ENCODE results near the gene C3orf49. TPM values are rescaled to one million over a fixed set of nuclear protein-coding genes. Genes with fewer than 3 reads are reported as not detected.

C3orf49 gene, protein sequence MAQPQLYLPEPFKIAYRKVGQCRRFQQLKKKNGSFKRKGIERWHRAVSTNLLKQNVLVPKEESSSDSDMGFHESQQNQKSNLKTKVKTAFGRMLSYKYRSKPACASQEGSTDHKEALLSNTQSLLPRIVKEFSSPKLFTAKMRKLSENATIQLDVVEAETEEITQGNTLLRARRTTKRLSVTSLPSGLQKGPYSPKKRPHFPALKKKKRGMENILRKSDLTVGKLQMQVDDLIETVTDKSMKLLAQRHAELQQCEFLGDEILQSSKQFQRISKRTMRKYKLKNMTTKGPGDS
- not detected in 2 replicates for total RNA-seq
- 0.11 TPM for polyA plus RNA-seq (2012)

DNA sequence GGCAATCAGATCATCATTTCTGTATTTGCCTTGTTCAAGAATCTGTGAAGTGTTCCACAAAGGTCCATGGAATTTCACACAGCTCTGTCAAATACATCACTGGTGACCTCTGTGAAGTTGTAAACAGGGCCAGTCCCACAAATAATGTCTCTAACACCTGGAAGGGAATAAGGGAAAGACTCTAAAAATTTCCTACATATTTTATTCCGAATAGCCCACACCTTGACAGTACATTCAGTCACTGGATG is at the start of gene C3orf49:
Gene C3orf49, plus strand, starts transcription at position 149 of the 248 bp plus-strand sequence. CDS start 173 bp downstream, outside the sequence.
- no peak for DNase-seq (ENCODE audit: low read depth)

DNA sequence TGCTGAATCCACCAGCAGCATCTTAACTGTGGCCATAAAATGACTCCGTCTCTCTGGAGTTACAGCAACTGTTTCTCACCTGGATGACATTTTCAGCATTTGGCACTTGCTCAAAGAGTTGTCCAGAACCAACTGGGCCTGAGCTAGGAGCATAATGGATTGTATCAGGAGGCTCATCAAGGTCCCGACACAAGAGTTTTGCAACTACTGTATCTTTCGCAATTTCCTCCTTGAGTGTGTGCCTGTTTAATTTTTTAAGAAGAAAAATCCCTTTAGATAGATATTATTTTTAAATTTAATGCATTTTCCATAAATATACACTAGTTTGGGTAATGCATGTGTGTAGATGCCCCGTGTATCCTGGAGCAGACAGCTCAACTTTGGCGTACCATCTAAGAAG is 44.3 kb upstream of the C3orf49 start:
- no peak for DNase-seq (ENCODE audit: low read depth)

DNA sequence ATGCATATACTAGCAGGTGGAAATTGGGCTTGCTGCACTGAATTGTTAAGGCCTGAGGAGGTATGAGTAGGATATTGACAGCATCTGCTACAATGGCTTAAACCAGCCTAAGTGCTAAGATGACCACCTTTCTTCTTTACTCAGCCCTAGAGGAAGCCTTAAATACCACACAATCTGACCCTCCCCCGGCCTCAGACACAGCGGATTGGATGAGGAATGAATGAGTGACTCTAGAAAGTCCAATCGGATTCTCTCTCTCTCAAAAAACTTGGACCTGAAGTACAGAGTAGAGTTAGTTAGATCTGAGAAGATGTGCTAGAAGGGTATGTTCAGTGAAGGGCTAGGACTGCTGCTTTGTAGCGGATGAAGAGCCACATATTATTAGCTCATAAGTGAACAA is 39.9 kb upstream of the C3orf49 start:
- DNase-seq (ENCODE audit: low read depth): no peak

DNA sequence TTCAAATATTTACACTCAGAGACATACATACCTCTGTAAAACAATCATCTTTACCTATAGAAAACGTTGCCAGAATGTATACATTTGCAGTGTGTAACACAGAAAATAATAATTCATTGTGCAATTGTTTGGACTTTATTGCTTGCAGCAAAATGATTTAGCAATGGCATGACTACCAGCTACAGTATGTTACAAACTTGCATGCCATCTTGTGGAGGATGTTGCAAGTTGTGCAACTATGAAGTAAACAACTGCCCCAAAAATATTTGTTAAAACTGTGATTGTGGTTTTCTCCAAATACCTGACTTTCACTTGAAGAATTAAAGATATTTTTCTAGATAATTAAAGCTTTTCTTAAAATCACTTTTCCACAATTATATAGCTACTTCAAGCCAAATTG is 27.1 kb upstream of the C3orf49 start:
- DNase-seq (ENCODE audit: low read depth): peak; percentile 30

DNA sequence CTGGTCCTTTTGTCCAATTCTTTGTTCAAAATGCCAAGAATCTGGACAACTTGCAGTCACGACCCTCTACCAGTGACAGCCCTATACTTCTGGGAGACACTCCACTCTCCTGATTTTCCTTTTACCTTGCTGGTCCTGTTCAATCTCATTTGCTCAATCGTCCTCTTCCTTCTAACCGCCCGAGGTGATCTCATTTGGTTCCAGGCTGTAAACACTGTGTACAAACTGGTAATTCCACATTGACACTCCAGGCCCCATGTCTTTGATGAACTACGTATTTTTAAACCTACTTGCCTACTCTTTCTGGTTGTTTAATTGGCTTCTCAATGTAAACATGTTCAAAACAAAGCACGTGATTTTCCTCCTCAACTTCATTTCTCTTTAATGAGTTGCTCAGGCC is 23.7 kb upstream of the C3orf49 start:
- no peak for DNase-seq (ENCODE audit: low read depth)

DNA sequence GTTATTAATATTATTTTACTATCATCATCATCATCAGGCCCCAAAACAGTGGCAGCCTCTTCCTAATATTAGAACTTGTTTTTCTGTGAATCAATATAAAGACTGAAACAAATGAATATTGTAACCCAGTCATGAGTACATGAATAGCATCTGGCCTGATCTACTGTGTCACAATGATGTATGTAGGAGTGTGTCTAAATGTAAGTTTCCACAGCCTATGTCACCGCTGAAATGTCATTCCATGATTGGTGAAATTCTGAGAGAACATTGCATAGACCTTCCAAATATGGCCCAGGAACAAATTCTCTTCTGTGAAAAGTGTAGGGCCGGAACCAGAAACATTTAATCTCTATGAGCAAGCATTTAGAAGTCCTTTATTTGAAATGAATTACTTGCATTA is 20.6 kb upstream of the C3orf49 start:
- DNase-seq (ENCODE audit: low read depth): no peak

DNA sequence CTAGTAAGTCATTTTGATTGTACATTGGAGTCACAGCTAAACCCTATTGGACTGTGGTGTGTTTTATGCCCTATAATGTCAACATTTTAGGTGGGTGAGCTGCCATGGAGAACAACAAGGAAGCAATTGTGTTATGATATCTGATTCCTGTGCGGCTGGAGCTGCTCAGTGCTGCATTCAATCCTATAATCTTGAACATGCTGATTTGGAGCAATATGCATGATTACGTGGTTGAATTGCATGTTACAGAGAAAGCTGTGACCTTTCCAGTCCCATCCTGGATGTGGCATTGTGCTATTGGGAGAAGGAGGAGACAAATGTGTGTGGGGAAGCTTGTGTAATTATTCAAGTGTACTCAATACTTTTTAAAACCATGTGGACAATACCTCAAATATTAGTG is 20.1 kb upstream of the C3orf49 start:
- no peak for DNase-seq (ENCODE audit: low read depth)

DNA sequence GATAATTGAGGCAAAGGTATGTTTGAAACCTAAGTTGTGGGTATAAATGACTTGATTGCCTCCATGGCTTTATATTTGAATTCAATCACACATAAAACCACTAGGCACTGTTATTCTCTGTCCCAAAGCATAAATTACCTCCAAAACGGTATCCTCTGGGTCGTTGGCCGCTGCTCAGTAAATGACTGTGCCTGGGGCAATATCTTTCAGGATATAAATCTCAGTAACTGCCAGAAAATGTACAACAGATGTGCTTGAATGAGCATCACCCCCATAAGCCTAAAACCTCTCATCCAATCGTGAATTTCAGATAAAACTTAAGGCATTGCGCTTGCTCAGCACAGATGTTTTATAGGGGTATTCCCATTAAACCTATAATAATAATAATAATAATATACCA is 19.0 kb upstream of the C3orf49 start:
- DNase-seq (ENCODE audit: low read depth): no peak

DNA sequence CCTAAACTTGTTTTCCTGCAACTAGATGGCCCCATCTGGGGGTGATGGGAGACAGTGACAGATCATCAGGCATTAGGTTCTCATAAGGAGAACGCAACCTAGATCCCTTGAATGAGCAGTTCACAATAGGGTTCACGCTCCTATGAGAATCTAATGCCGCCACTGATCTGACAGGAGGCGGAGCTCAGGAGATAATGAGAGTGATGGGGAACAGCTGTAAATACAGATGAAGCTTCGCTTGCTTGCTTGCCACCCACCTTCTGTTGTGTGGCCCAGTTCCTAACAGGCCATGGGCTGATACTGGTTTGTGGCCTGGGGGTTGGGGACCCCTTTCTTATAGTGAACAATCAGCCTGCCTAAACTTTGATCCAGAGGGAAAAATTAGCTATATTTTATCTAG is 15.2 kb upstream of the C3orf49 start:
- DNase-seq (ENCODE audit: low read depth): no peak

DNA sequence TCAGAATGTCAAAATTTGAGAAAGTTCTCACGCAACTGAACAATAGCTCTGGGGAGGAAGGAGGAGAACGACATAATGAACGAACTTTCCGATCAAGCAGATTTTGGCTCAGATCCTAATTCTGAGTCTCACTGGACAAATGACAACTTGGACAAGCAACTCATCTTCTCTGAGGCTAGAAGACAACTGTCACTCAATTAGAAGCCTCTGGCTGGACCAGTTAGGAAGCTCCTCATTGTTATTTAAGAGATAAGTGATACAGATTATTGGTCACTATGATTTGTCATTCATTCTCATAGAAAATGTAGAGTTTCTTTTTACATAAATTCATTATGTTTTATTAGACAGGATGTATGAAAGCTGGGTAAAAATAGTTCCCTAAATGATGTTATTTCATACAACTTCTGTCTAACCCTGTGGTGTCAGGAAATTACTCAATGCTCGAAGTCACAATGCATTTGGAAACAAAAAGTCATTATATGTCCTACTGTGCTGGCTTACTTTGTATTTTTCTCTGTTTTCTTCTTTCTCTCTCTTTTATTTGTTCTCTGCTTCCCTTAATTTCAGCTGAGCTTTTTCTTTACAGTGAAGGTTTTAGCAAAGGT is 11.0 kb upstream of the C3orf49 start:
- no peak for DNase-seq (ENCODE audit: low read depth)

DNA sequence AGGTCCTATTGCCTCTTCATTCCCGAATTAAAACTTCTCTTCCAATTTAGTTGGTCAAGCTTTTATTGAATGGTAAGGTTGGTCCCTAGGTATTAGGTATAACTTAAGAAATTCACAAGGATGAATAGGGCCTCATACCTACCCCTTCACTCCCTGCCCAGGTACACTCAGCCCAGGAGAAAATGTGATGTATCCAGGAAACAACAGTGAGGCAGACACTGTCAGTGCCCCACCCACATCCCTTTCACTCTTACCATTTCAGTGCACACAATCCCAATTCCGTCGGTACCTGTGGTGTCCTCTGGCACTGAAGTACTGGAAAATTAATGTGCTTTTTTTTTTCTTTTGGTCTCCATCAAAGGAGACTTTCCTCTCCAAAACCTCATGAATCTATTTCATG is 10.5 kb upstream of the C3orf49 start:
- DNase-seq (ENCODE audit: low read depth): no peak

DNA sequence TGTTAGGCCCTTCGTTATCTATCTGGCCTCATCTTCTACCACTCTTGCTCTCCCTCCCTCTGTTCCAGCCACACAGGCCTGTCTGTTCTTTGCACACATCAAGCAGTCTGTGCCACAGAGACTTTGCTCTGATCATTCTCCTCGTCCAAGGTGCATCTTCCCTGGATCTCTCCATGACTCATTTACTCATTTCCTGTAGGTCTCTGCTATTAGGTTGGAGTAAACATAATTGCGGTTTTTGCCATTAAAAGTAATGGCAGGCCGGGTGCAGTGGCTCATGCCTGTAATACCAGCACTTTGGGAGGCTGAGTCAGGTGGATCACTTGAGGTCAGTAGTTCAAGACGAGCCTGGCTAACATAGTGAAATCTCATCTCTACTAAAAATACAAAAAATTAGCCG is 9.5 kb upstream of the C3orf49 start:
- DNase-seq (ENCODE audit: low read depth): no peak

DNA sequence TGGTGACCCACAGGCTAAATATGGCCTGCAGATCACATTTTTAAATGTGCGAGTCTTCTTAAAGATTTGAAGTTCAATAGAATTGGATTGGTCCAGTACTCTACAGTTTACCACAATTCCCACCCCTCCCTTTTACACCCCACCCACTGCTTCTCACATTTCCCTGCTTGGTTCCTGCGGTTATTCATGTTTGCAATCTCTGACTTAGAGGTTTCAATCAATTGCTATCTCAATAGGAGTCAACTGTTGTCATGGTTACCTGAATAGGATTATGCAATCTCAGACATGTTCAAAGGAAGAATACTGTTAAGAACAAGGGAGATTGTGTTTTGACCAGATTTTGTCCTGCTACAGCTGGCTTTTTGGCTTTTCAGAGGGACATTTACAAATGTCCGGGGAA is 4.9 kb upstream of the C3orf49 start:
- no peak for DNase-seq (ENCODE audit: low read depth)

DNA sequence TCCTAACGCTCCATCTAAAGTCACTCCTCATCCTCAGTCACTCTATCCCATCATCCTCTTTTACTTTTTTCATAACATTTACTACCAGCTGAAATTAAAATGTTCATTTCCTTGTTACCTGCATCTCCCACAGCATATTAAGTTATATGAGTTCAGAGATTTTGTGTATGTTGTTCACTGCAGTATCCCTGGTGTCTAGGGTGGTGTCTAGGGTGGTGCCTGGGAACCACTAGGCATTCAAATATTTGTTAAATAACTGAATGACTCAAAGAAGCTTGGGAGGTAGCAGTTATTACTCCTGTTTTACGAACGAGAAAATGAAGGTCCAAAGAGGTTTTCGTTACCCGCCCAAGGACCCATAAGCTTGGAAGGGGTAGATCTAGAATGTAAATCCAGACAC is 1.9 kb upstream of the C3orf49 start:
- DNase-seq (ENCODE audit: low read depth): no peak

DNA sequence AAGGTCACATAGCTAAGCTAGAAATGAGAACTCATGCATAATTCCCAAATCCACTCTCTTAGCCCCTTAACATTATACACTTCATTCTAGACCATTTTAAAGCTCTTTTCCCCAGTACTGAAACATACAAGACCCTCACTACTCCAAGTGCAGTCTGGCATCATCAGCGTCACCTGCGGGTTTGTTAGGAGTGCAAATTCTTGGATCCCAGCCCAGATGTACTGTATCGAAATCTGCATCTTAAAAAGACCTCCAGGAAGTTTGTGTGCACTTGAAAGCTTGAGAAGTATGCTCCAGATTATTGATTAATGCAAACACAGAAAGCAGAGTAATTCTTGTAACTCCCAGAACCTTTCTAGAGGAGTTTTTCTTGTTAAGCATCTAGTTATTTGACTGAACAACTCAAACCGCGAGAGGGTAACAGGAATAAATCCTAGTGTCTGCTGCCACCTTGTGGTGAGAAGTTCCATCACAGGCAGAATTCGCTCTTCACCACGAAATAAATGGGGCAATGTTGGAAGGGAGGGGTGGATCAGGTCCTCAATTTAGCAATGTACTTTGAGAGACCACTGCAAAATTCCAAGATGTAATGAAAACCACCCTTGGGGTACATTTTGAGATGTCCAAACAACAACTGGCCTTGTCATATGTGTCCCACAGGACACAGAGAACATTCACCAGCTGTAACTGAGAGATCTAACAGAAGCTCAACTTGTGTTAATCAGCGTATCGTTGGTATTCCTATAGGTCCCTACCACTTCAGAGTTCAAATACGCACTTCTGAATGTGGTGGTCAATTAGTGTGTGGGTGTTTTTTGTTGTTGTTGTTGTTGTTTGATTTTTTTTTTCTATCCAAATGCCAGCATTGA is 583 bp upstream of the C3orf49 start:
- peak; percentile 72 for DNase-seq (ENCODE audit: low read depth)

DNA sequence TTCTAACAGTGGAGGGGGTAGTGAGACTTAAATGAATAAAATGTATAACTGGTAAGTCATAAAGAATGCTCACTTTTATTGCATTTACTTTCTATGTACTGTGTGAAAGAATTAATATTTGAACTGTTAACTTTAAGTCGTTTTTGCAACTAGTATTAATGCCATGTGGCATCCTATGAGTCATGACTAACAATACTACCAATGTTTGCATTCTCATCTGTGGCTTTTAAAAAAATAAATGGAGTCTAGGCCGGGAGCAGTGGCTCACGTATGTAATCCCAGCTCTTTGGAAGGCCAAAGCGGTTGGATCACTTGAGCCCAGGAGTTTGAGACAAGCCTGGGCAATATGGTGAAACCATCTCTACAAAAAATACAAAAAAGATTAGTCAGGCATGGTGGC is 5.2 kb downstream of the C3orf49 start:
- no peak for DNase-seq (ENCODE audit: low read depth)

DNA sequence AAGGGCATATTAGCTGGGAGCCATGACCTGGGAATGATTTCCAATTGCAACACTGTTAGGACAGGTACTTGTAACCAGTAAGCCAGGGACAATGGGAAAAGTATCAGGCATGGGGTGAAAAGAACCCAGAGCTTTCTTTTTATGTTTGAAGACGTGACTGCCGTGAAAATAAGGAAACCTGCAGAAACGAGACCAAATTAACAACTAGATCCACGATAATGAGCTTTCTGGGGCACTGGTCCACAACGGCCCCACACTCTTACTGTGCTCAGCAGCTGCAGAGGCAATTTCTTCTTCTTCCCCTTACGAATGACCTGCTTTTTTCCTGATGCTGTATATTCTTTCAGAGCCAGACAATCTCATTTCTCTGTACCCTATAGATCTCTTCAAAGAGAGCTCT is 11.4 kb downstream of the C3orf49 start:
- no peak for DNase-seq (ENCODE audit: low read depth)

DNA sequence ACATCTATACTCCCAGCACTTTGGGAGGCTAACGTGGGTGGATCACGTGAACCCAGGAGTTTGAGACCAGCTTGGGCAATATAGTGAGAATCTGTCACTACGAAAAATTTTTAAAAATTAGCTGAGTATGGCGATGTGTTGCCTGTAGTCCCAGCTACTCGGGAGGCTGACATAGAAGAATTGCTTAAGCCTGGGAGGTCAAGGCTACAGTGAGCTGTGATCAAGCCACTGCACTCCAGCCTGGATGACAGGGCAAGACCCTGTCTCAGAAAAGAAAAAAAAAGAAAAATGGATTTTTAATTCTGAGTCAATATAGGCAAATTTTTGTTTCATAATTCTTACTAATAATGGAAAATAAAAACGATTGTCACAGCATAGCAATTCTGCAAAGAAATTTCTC is 13.3 kb downstream of the C3orf49 start:
- no peak for DNase-seq (ENCODE audit: low read depth)

DNA sequence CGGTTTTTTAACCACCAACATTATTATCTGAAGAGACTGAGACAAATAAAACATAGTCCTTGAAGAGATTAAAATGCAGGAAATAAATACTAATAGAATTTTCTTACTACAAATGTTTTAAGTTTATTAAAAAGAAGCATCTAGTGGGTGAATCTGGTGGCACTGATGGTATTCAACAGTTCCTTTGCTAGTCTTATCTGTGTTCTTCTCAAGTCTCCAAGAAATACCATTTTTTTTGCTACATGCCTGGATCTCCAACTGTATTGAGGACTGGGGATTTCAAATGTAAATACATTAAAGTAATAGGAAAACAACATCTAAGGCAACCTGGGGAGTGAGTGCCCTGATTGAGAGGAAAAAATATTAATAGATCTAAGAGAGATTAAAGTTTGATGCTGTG is 22.6 kb downstream of the C3orf49 start:
- no peak for DNase-seq (ENCODE audit: low read depth)

DNA sequence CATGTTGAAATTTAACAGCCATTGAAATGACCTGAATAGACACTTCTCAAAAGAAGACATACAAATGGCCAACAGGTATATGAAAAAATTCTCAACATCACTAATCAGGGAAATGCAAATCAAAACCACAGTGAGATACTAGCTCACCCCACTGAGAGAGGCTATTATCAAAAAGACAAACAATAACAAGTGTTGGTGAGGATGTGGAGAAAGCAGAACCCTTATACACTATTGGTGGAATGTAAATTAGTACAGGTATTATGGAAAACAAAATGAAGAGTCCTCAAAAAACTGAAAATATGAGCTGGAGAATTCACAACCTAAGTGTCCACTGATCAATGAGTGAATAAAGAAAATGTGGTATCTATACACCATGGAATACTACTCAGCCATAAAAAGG is 23.0 kb downstream of the C3orf49 start:
- no peak for DNase-seq (ENCODE audit: low read depth)

DNA sequence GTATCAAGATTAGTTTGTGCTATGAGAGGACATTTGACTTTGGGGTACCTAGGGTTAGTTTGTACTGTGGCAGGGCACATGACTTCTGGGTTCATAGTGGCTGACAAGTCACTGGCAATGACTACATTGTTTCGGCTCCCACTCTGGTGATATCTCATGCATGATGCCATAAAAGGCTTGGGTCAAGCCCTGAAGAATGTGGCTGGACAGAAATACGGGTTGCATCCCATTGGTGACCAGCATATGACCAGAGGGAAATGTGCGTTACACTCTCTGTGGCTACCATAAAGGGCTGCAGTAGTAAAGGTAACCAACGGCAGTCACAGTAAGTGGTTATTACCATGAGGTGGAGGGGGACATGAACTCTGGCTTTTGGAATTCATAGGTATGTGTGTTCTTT is 26.1 kb downstream of the C3orf49 start:
- no peak for DNase-seq (ENCODE audit: low read depth)

DNA sequence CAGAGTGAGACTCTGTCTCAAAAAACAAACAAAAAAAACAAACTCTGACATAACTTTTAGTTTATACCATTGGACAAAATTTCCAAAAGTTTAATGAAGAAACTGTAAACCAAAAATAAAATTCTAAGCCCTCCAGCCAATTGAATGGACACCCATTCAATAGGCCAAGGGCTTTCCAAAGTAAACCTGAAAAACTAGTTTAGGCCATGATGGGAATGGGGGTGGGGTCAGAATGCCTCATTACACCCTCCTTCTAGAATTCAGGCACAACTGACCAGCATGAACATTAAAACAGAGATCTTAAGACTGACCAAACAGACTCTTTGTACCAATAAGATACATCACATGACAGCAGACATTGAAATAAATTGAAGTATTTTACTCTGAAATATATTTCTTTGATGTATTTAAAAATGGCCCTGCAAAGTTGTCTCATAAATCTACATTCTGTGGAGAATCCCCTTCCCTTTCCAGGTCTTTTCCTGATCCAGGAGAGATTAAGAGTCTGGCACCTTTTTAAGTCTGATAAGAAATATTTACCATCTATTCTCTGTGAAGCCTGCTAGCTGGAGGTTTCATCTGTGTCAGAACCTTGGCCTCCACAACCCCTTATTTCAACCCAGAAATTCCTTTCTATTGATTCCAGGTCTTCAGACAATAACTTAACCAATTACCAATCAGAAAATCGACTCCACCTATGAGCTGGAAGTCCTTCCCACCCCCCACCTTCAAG is 28.8 kb downstream of the C3orf49 start:
- no peak for DNase-seq (ENCODE audit: low read depth)
